ENCODE results near the gene CABP5. TPM values are rescaled to one million over a fixed set of nuclear protein-coding genes. Genes with fewer than 3 reads are reported as not detected.
"Not testable (repeated sequence)": the region's sequence is repeated elsewhere in the genome, so short reads cannot be mapped to it uniquely, and the experiment has no call there.

Gene CABP5
- not detected for polyA plus RNA-seq (ENCODE audit: insufficient read length)
- long read RNA-seq, donor 1: 0 reads
- long read RNA-seq, donor 2: 0 reads
- long read RNA-seq, donor 3: 0 reads
- long read RNA-seq, donor 4: 0 reads
- long read RNA-seq, donor 5: 0 reads
- long read RNA-seq, donor 6: 0 reads
- long read RNA-seq, donor 7: 0 reads
- long read RNA-seq, donor 8: 0 reads

- no peak for DNase-seq
These were observed at the start of gene CABP5 for GRCh38 chr19:48043675-48044258. CABP5 (minus strand) TSS chr19:48044079; CDS start chr19:48043922, 157 bp downstream.

GRCh38 chr19:48091111-48091718, 47.3 kb upstream of the CABP5 start:
- not testable (repeated sequence) for DNase-seq

- no peak for DNase-seq
These were observed 46.5 kb upstream of the CABP5 start for GRCh38 chr19:48090281-48090802.

DNA sequence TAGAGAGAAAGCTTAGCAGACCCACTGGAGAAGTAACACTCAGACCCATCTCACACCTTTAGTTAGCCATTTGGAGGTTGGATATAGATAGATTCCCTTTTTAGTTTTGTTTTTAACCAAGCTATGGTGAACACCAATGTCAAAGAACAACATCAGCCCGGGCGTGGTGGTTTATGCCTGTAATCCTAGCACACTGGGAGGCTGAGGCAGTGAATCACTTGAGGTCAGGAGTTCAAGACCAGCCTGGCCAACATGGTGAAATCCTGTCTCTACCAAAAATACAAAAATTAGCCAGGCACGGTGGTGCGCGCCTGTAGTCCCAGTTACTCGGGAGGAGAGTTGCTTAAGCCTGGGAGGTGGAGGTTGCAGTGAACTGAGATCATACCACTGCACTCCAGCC, 45.1 kb upstream of the CABP5 start:
- DNase-seq: not testable (repeated sequence)

GRCh38 chr19:48085904-48086864, 42.3 kb upstream of the CABP5 start:
- DNase-seq: no peak

DNA sequence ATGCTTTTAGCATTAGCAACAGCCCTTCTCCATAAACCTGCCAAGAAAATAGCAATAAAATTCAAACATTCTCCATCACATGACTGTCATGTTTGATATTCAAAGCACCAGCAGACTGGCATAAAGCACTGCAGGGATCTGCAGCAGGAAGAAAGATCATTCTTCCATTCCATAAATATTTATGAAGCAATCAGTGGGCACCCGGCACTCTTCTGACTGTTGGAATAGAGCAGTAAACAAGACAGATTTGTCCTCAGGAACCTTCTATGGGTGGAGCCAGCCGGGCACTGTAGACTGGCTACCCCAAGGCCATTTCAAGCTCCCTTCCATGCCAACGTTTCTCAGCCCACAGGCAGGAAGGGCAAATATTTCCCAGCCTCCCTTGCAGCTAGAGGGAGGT, 41.2 kb upstream of the CABP5 start:
- no peak for DNase-seq

DNA sequence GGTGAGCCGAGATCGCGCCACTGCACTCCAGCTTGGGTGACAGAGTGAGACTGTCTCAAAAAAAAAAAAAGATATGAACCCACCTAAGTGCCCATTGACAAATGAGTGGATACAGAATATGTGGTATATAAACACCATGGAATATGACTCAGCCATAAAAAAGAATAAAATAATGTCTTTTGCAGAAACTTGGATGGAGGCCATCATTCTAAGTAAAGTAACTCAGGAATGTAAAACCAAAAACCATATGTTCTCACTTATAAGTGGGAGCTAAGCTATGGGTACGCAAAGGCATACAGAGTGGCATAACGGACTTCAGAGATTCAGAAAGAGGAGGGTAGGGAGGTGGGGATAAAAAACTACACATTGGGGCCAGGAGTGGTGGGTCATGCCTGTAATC, 37.2 kb upstream of the CABP5 start:
- no peak for DNase-seq

DNA sequence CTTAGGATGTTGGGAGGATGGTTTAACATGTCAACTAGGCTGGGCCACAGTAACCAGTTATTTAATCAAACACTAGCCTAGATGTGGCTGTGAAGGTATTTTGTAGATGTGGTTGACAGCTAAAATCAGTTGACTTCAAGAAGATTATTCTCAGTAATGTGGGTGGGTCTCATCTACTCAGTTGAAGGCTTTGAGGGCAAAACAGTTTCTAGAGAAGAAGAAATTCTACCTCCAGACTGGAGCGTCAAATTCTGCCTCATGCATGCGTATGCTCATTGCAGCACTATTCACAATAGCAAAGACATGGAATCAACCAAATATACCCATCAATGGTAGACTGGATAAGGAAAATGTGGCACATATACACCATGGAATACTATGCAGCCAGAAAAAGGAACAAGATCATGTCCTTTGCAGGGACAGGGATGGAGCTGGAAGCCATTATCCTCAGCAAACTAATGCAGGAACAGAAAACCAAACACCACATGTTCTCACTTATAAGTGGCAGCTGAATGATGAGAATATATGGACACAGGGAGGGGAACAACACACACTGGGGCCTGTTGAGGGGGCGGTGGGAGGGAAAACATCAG, 26.4 kb upstream of the CABP5 start:
- DNase-seq: not testable (repeated sequence)

DNA sequence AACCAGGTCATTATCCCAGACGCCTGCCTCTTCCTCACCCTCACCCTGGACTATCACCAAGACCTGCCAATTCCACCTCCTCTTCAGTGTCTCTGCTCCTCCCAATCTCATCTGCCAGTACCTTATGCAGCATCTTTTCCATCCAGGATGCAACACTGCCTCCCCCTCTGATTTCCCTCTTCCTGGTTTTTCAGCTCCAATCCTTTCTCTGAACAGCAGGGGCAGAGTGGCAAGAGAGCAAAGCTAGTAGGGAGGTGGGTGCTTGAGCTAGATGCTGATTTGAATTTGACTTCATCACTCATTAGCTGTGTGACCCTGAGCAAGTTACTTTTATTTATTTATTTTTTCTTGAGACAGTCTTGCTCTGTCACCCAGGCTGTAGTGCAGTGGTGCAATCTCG, 25.6 kb upstream of the CABP5 start:
- no peak for DNase-seq

GRCh38 chr19:48064509-48064908, 20.6 kb upstream of the CABP5 start:
- DNase-seq: no peak

GRCh38 chr19:48061401-48062344, 17.8 kb upstream of the CABP5 start:
- no peak for DNase-seq

DNA sequence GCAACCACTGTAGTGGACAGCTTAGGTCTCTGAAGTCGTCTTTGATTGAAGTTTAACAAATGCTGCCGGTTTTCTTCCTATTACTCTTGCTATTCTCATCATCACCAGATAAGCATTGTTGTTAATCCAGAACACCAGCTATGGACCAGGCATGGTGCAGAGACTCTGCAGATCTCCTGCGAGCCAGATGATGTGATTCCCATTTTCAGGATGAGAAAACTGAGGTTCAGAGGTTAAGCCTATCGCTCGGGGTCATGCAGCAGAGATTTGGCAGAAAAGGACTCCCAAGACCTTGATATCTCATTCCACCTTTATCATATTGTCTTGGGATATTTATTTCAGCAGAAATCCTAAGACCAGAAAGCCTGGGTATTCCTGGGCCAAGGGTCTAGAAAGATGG, 16.5 kb upstream of the CABP5 start:
- no peak for DNase-seq

DNA sequence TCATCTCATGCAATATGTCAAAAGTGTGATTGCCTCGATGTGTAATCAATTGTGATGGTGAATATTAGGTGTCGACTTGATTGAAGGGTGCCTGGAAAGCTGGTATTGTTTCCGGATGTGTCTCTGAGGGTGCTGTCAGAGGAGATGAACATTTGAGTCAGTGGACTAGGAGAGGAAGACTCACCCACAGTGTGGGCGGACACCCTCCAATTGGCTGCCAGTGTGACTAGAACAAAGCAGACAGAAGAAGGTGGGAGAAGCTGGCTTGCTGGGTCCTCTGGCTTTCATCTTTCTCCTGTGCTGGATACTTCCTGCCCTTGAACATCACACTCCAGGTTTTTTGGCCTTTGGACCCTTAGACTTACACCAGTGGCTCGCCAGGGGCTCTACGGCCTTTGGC, 15.5 kb upstream of the CABP5 start:
- no peak for DNase-seq

DNA sequence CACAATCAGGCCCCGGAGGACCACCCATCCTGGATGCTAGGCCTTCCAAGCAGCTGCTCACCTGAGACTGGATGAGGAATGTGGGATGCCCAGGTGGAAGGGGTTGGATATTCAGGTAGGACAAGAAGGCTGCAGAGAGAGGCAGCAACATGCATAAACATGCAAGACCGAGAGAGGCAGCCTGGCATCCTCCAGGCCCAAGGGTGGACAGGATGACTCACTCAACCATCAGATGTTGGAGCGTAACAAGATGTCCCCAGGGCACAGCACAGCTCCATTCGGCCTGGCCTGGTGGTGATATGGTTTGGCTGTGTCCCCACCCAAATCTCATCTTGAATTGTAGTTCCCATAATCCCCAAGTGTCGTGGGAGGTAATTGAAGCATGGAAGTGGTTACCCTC, 10.0 kb upstream of the CABP5 start:
- no peak for DNase-seq

DNA sequence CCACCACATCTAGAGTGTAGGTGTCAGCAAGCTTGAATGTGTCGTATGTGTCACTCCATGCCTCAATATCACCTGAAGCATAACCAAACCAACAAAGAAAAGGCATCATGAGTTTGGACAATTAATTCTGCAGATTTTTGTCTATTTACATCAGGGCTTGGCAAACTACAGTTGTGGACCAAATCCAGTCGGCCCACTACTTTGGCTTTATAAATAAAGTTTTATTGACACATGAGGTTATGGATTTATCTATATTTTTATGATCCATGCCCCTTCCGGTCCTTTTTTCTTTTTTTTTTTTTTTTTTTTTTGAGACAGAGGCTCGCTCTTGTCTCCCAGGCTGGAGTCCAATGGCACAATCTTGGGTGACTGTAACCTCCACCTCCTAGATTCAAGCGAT, 9.2 kb upstream of the CABP5 start:
- DNase-seq: no peak

DNA sequence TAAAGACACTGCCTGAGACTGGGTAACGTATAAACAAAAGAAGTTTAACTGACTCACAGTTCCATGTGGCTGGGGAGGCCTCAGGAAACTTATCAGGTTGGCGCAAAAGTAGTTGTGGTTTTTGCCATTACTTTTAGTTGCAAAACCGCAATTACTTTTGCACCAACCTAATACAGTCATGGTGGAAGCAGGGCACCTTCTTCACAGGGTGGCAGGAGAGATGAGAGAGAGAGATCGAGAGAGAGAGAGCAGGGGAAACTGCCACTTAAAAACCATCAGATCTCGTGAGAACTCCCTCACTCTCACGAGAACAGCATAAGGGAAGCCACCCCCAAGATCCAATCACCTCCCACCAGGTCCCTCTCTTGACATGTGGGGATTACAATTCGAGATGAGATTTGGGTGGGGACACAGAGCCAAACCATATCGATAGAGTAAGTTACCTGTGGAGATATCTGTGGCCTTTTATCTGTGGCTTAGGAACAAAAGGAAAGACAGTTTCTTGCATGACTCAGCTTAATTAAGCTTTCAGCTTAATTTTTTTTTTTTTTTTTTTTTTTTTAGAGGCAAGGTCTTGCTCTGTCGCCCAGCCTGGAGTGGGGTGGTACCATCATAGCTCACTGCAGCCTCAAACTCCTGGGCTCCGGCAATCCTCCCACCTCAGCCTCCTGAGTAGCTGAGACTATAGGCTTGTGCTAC, 7.6 kb upstream of the CABP5 start:
- no peak for DNase-seq

DNA sequence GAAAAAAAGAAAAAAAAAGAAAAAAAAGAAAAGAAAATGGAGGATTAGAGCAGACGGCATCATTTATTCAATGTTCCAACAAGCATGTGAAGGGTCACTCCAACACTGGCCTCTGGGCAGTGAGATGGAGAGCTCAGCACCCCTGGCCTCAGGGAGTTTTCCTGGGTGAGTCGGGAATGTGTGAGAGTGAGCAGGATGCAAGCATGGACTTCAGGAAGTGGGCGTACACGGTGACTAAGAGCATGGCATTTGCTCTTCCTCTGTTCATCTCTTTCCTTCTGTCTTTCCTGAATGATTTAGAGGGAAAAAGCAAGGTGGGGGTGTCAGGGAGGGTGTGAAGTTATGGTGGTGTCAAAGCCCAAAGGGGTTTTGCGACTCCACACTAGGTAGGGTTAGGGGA, 682 bp upstream of the CABP5 start:
- DNase-seq: no peak

GRCh38 chr19:48041877-48042580, 1.9 kb downstream of the CABP5 start:
- DNase-seq: no peak

DNA sequence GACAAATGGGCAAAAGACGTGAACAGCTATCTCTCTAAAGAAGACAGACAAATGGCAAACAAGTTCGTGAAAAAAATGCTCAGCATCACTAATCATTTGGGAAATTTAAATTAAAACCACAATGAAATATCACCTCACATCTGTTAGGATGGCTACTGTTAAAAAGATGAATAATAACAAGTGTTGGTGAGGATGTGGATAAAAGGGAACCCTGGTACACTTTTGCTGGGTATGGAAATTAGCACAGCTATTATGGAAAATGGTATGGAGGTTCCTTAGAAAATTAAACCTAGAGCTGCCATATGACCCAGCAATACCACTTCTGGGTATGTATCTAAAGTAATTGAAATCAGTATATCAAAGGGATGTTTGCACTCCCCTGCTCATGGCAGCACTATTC, 7.1 kb downstream of the CABP5 start:
- no peak for DNase-seq

- DNase-seq: no peak
These were observed 10.3 kb downstream of the CABP5 start for GRCh38 chr19:48033604-48034003.
